K562 (cell line): ENCODE results near the gene SDC1. TPM values are rescaled to one million over a fixed set of nuclear protein-coding genes. Genes with fewer than 3 reads are reported as not detected.

Experiments used
- ATAC-seq: fragments of 200-7000 bp; cut with Tn5 transposase; 3 replicates; pipeline ENCODE4 v1.9.1; 2020; ENCODE audit warnings: moderate library complexity
- BruUV-seq: library from RNA; stranded (reverse); fragments of 400-500 nt; replicated peaks from 2 replicates; lab custom pipeline; 2021; lab: Mats Ljungman, UMichigan
- CTCF ChIA-PET: fragments of 300-600 bp; formaldehyde crosslinking; extraction: SDS; loops from one replicate; lab custom pipeline; 2021; ENCODE audit warnings: low intra/inter-chr PET ratio; lab: Yijun Ruan, JAX
- POLR2A ChIA-PET: fragments of 300-600, 350-650 bp; sonication (Branson Sonifier 250); formaldehyde crosslinking; extraction: SDS; loops from one replicate; lab custom pipeline; 2021; ENCODE audit warnings: antibody characterized with exemption, inconsistent platforms; lab: Yijun Ruan, JAX
- DNase-seq, 4 experiments: peaks; one replicate each; pipeline versions ENCODE4 v3.0.0 to v3.0.0-alpha.2; 2011 to 2018; ENCODE audit warnings: low spot score in 3 of 4, mixed read lengths in 3 of 4; ENCODE audit errors: extremely low read depth in 1 of 4
- FAIRE-seq: peaks from 2 replicates; lab custom pipeline; 2011; peaks lifted over from hg19 to GRCh38; lab: Jason Lieb, UNC
- H2AFZ ChIP-seq: 2 replicates; pipeline ENCODE4 v1.6.0; 2011; ENCODE audit warnings: low read depth, low read length, control low read depth, inconsistent platforms
- H3K27ac ChIP-seq: fragments of 200-600 bp; 3 replicates; pipeline ENCODE4 v1.8.0; 2011; ENCODE audit warnings: low read depth, mild to moderate bottlenecking, control low read depth, inconsistent platforms, low read length, moderate library complexity, mixed read lengths; ENCODE audit errors: extremely low read depth
- H3K27me3 ChIP-seq, 2 experiments: fragments of 300-600 bp in 1 of 2; 2 replicates in 1 of 2; 3 replicates in 1 of 2; pipeline versions ENCODE4 v1.6.0 to v1.8.0; 2011; ENCODE audit warnings: inconsistent platforms in 2 of 2, low read length in 2 of 2, mild to moderate bottlenecking in 1 of 2, mixed read lengths in 1 of 2, moderate library complexity in 1 of 2; ENCODE audit not compliant: control insufficient read depth in 2 of 2, insufficient read depth in 2 of 2
- H3K36me3 ChIP-seq: fragments of 300-600 bp; 3 replicates; pipeline ENCODE4 v1.8.0; 2011; ENCODE audit warnings: mild to moderate bottlenecking, low read length, inconsistent platforms; ENCODE audit not compliant: control insufficient read depth, insufficient read depth
- H3K4me1 ChIP-seq, 2 experiments: fragments of 200-600 bp in 1 of 2; replicated peaks in 1 of 2; 2 replicates in 1 of 2; 3 replicates in 1 of 2; pipeline versions ENCODE4 v1.5.1 to v1.8.0; 2011; ENCODE audit warnings: inconsistent platforms in 2 of 2, low read length in 2 of 2, mild to moderate bottlenecking in 1 of 2, mixed read lengths in 1 of 2, moderate library complexity in 1 of 2; ENCODE audit not compliant: control insufficient read depth in 2 of 2, insufficient read depth in 2 of 2
- H3K4me2 ChIP-seq: 2 replicates; pipeline ENCODE4 v1.6.1; 2011; ENCODE audit warnings: low read length, control low read depth, inconsistent platforms, mixed read lengths; ENCODE audit not compliant: insufficient read depth
- H3K4me3 ChIP-seq: fragments of 200-600 bp; sonication (generic), shearing (Covaris generic); 2 replicates; pipeline ENCODE4 v1.5.1; 2016; ENCODE audit warnings: control low read depth, inconsistent platforms
- H3K79me2 ChIP-seq: fragments of 200-600 bp; 3 replicates; pipeline ENCODE4 v1.8.0; 2011; ENCODE audit warnings: low read length, inconsistent platforms; ENCODE audit not compliant: control insufficient read depth, insufficient read depth
- H3K9ac ChIP-seq, 2 experiments: 2 replicates each; pipeline versions ENCODE4 v1.6.0 to v1.6.1; 2011; ENCODE audit warnings: low read depth in 2 of 2, low read length in 2 of 2, control low read depth in 1 of 2, inconsistent platforms in 1 of 2, mild to moderate bottlenecking in 1 of 2, mixed read lengths in 1 of 2; ENCODE audit not compliant: insufficient read depth in 1 of 2
- H3K9me1 ChIP-seq: one replicate; pipeline ENCODE4 v1.6.0; 2011; ENCODE audit warnings: inconsistent platforms, mild to moderate bottlenecking, low read length, moderate library complexity; ENCODE audit not compliant: control insufficient read depth, insufficient read depth
- H3K9me3 ChIP-seq: replicated peaks from 2 replicates; pipeline ENCODE4 v1.5.1; 2011; ENCODE audit warnings: low read depth, low read length, inconsistent platforms; ENCODE audit not compliant: control insufficient read depth, insufficient read depth
- H4K20me1 ChIP-seq: replicated peaks from 2 replicates; pipeline ENCODE4 v1.6.1; 2011; ENCODE audit warnings: low read length, inconsistent platforms, mixed read lengths; ENCODE audit not compliant: control insufficient read depth, insufficient read depth
- ARNT ChIP-seq, 2 experiments: fragments of 450-650 bp; IDR thresholded peaks; 2 replicates each; pipeline ENCODE4 v1.6.1; 2016; ENCODE audit warnings: mild to moderate bottlenecking in 1 of 2
- ATF1 ChIP-seq, 2 experiments: fragments of 450-650 bp in 1 of 2; IDR thresholded peaks; 2 replicates each; pipeline ENCODE4 v1.6.1; 2016; ENCODE audit warnings: missing compliant biosample characterization in 1 of 2, missing genetic modification characterization in 1 of 2
- BMI1 ChIP-seq: fragments of 150-350 bp; IDR thresholded peaks from 2 replicates; pipeline ENCODE4 v1.6.1; 2014; ENCODE audit warnings: low read length
- IRF9 ChIP-seq: fragments of 450-650 bp; IDR thresholded peaks from 2 replicates; pipeline ENCODE4 v1.6.1; 2016; ENCODE audit warnings: missing biosample characterization, missing genetic modification characterization
- KAT7 ChIP-seq: sonication (generic); formaldehyde crosslinking; IDR thresholded peaks from 2 replicates; pipeline ENCODE4 v1.8.0; 2022; ENCODE audit warnings: missing genetic modification reagents, mild to moderate bottlenecking, borderline replicate concordance
- KAT8 ChIP-seq: fragments of 450-650 bp; IDR thresholded peaks from 2 replicates; pipeline ENCODE4 v1.6.1; 2016; ENCODE audit warnings: low read depth, mild to moderate bottlenecking
- LARP7 ChIP-seq: fragments of 450-650 bp; IDR thresholded peaks from 2 replicates; pipeline ENCODE4 v1.6.1; 2016
- NFATC3 ChIP-seq: fragments of 450-650 bp; IDR thresholded peaks from 2 replicates; pipeline ENCODE4 v1.6.1; 2017; ENCODE audit warnings: mild to moderate bottlenecking
- PATZ1 ChIP-seq: fragments of 250-450 bp; sonication (Bioruptor Pico); IDR thresholded peaks from 2 replicates; pipeline ENCODE4 v1.5.0; 2020; ENCODE audit warnings: mild to moderate bottlenecking, borderline replicate concordance
- POLR2G ChIP-seq: fragments of 200-400 bp; formaldehyde crosslinking; IDR thresholded peaks from 2 replicates; pipeline ENCODE4 v1.6.1; 2017; ENCODE audit warnings: low read depth, mild to moderate bottlenecking, antibody characterized with exemption, low read length, moderate library complexity
- RBM25 ChIP-seq: fragments of 200-400 bp; formaldehyde crosslinking; IDR thresholded peaks from 2 replicates; pipeline ENCODE4 v1.6.1; 2018; ENCODE audit warnings: low read length, low read depth, moderate library complexity; ENCODE audit not compliant: severe bottlenecking
- SETDB1 ChIP-seq: IDR thresholded peaks from one replicate; pipeline ENCODE4 v1.6.1; 2012; ENCODE audit warnings: low read length, control low read depth, inconsistent platforms
- TOE1 ChIP-seq, 2 experiments: fragments of 450-650 bp in 1 of 2; sonication (generic) in 1 of 2; formaldehyde crosslinking in 1 of 2; IDR thresholded peaks; 2 replicates each; pipeline versions ENCODE4 v1.7.1 to v1.8.0; 2016 to 2022; ENCODE audit warnings: borderline replicate concordance in 2 of 2, mild to moderate bottlenecking in 2 of 2, antibody characterized with exemption in 1 of 2, inconsistent platforms in 1 of 2, low read depth in 1 of 2, missing genetic modification reagents in 1 of 2, moderate library complexity in 1 of 2
- TRIM28 ChIP-seq: fragments of 450-650 bp; IDR thresholded peaks from 2 replicates; pipeline ENCODE4 v1.6.1; 2017
- ZNF280A ChIP-seq: fragments of 450-650 bp; IDR thresholded peaks from 2 replicates; pipeline ENCODE4 v1.6.1; 2018; ENCODE audit warnings: mild to moderate bottlenecking, low read depth; ENCODE audit not compliant: partially characterized antibody
- ZNF398 ChIP-seq: fragments of 250-450 bp; sonication (Bioruptor Pico); IDR thresholded peaks from 2 replicates; pipeline ENCODE4 v1.8.0; 2021; ENCODE audit warnings: moderate library complexity, mild to moderate bottlenecking, inconsistent platforms
- WGBS: fragments of 100-300 bp; shearing (Covaris generic); methylation state at CpG from one replicate; pipeline ENCODE4 v1.1.6; 2016; ENCODE audit warnings: low coverage, mixed read lengths; ENCODE audit not compliant: insufficient coverage; ENCODE audit errors: missing lambda C conversion rate; 5-methylcytosine and 5-hydroxymethylcytosine counted together
- in situ Hi-C: fragments of 300-500 bp; cut with MboI; formaldehyde crosslinking; loops from 4 replicates; pipeline ENCODE4 v1.15.0; 2018; ENCODE audit warnings: inconsistent platforms, mixed read lengths
- intact Hi-C: fragments of 100-400 bp; cut with micrococcal nuclease; formaldehyde crosslinking; loops from 2 replicates; pipeline ENCODE4 v1.14.2; 2022
- polyA plus RNA-seq, 8 experiments: library from polyadenylated mRNA; depleted of rRNA in 4 of 8; stranded (reverse) in 5 of 8; unstranded in 3 of 8; fragments of >200 nt; fragmentation: Nextera tagmentation in 2 of 8; fragmentation: Illumina TruSeq in 1 of 8; extraction: Ambion mirVana in 2 of 8; extraction: Trizol in 1 of 8; gene quantifications; 2 replicates each; pipeline versions ENCODE4 v1.2.1 to v1.2.3, GENCODE V29; 2011 to 2014; ENCODE audit warnings: inconsistent platforms in 1 of 8, missing spikeins in 1 of 8
- total RNA-seq, 7 experiments: library from RNA; depleted of rRNA in 6 of 7; stranded (reverse); fragments of >200 nt in 6 of 7; fragmentation: Illumina TruSeq in 2 of 7; extraction: Trizol in 2 of 7; gene quantifications; 2 replicates each; pipeline versions ENCODE4 v1.2.1 to v1.2.3, GENCODE V29; 2011 to 2021; ENCODE audit warnings: low replicate concordance in 1 of 7

SDC1 gene
- total and polyA plus RNA-seq, 9 of the 15 experiments (the other 6 are each of a cell fraction or from before 2014, with no cell fraction given): 0.06 to 2.7 (median 0.49) TPM

- Histone ChIP-seq H3K79me2 (no peaks in the 10 kb centered on the region), H2AFZ (no peak overlapping the region), H3K9me1 (no peaks in the 10 kb centered on the region), H3K4me3 (no peak overlapping the region), H3K4me2 (no peak overlapping the region), H3K27me3 (peaks cover 8 to 11% of the 10 kb centered on the region in 2 experiments; a peak in 3 of 5 replicates), H3K4me1 (peaks cover 5 to 22% of the 10 kb centered on the region in 2 experiments), H3K36me3 (no peaks in the 10 kb centered on the region), H3K27ac (no peak overlapping the region), H3K9ac (no peak overlapping the region), H4K20me1 (no peaks in the 10 kb centered on the region), H3K9me3 (no peaks in the 10 kb centered on the region)
- ChIA-PET CTCF (no interaction called here), POLR2A (interaction anchor here (1.0 kb wide), 1 partner anchor 10 kb away, joined by 4 read pairs; no protein-coding TSS in a partner anchor)
- DNase-seq: no peak
- no TSS peak for BruUV-seq
- ATAC-seq: no peak
- 9% methylated on average over 4 of the region's 5 CpGs for WGBS
- in situ Hi-C loops: no loop called here
- intact Hi-C loops: no loop called here
- no peak for FAIRE-seq
- TF ChIP-seq BMI1: no peak
- TF ChIP-seq SETDB1: no peak
- no peak for TF ChIP-seq PATZ1 (CRISPR knock-in tag)
- no peak for TF ChIP-seq ATF1 (CRISPR knock-in tag; IDR thresholded peaks at IDR 0.05)
- no peak for TF ChIP-seq ATF1 (tag; IDR thresholded peaks at IDR 0.05)
- TF ChIP-seq NFATC3: no peak
- no peak for TF ChIP-seq KAT8
- TF ChIP-seq ARNT (IDR thresholded peaks at IDR 0.05): no peak
- no peak for TF ChIP-seq TOE1 (IDR thresholded peaks at IDR 0.05; ENCODE audit: borderline replicate concordance)
- TF ChIP-seq TOE1 (CRISPR knock-in tag; IDR thresholded peaks at IDR 0.05; ENCODE audit: borderline replicate concordance, low read depth): no peak
- no peak for TF ChIP-seq POLR2G
- no peak for TF ChIP-seq TRIM28
- no peak for TF ChIP-seq ZNF398
- TF ChIP-seq KAT7 (CRISPR knock-in tag): no peak
- TF ChIP-seq IRF9: no peak
- TF ChIP-seq LARP7: no peak
- TF ChIP-seq ZNF280A: no peak
- no peak for TF ChIP-seq RBM25
These were observed 71.6 kb downstream of the SDC1 start for GRCh38 chr2:20153131-20153851.
